Upper lobe of left lung (tissue), 4 donors: ENCODE measurements around the gene IL16.

Experiments
- EP300 ChIP-seq, 4 donors: sonication (generic); formaldehyde crosslinking; IDR thresholded peaks; one replicate each; pipeline ENCODE4 v1.5.1; 2017; ENCODE audit warnings: antibody characterized with exemption in 4 of 4, control low read depth in 2 of 4
- POLR2A ChIP-seq, 4 donors: fragments of 450-650 bp; IDR thresholded peaks; one replicate each; pipeline ENCODE4 v1.5.1; 2016 to 2017; ENCODE audit warnings: antibody characterized with exemption in 4 of 4, mild to moderate bottlenecking in 2 of 4
- TF ChIP-seq, protein P1 (sequence below), 6 experiments: fragments of 450-650 bp in 4 of 6; fragments of 200-600 bp in 2 of 6; sonication (generic) in 2 of 6; IDR thresholded peaks; one replicate each; pipeline ENCODE4 v1.5.1; 2016 to 2019; ENCODE audit warnings: antibody characterized with exemption in 6 of 6

- no peak for TF ChIP-seq POLR2A (IDR thresholded peaks at IDR 0.05)
- TF ChIP-seq, protein P1, sequence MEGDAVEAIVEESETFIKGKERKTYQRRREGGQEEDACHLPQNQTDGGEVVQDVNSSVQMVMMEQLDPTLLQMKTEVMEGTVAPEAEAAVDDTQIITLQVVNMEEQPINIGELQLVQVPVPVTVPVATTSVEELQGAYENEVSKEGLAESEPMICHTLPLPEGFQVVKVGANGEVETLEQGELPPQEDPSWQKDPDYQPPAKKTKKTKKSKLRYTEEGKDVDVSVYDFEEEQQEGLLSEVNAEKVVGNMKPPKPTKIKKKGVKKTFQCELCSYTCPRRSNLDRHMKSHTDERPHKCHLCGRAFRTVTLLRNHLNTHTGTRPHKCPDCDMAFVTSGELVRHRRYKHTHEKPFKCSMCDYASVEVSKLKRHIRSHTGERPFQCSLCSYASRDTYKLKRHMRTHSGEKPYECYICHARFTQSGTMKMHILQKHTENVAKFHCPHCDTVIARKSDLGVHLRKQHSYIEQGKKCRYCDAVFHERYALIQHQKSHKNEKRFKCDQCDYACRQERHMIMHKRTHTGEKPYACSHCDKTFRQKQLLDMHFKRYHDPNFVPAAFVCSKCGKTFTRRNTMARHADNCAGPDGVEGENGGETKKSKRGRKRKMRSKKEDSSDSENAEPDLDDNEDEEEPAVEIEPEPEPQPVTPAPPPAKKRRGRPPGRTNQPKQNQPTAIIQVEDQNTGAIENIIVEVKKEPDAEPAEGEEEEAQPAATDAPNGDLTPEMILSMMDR (IDR thresholded peaks at IDR 0.05) = no peak
- TF ChIP-seq EP300 (IDR thresholded peaks at IDR 0.05) = no peak
Measured at GRCh38 chr15:81286621-81287121, 90.0 kb downstream of the IL16 start.
